Measurements from ENCODE around the gene FRMPD4.

The FRMPD4 gene

GRCh38 chrX:12309744-12310076 is 171.4 kb downstream of the FRMPD4 start:
- H3K27ac ChIP-seq = no peak overlapping the region
- no peak for TF ChIP-seq CTCF (IDR thresholded peaks at IDR 0.05)
- no peak for TF ChIP-seq ZFX (IDR thresholded peaks at IDR 0.05; ENCODE audit: borderline replicate concordance)

GRCh38 chrX:12314651-12315050 is 176.4 kb downstream of the FRMPD4 start:
- no peak overlapping the region for H3K27ac ChIP-seq
- TF ChIP-seq CTCF (IDR thresholded peaks at IDR 0.05) = no peak
- no peak for TF ChIP-seq ZFX (IDR thresholded peaks at IDR 0.05; ENCODE audit: borderline replicate concordance)

- H3K27ac ChIP-seq = no peak overlapping the region
- TF ChIP-seq CTCF (IDR thresholded peaks at IDR 0.05) (no peak), ZFX (IDR thresholded peaks at IDR 0.05; ENCODE audit: borderline replicate concordance) (no peak)
Measured at GRCh38 chrX:12315526-12315925, 177.3 kb downstream of the FRMPD4 start.

- TF ChIP-seq CTCF (IDR thresholded peaks at IDR 0.05) (no peak), ZFX (IDR thresholded peaks at IDR 0.05; ENCODE audit: borderline replicate concordance) (no peak)
- H3K27ac ChIP-seq = no peak overlapping the region
Measured at GRCh38 chrX:12319003-12319519, 180.8 kb downstream of the FRMPD4 start.

- no peak for TF ChIP-seq ZFX (IDR thresholded peaks at IDR 0.05; ENCODE audit: borderline replicate concordance)
- no peak for TF ChIP-seq CTCF (IDR thresholded peaks at IDR 0.05)
- no peak overlapping the region for H3K27ac ChIP-seq
Measured at GRCh38 chrX:12319992-12320391, 181.7 kb downstream of the FRMPD4 start.

GRCh38 chrX:12322031-12322430 is 183.8 kb downstream of the FRMPD4 start:
- no peak for TF ChIP-seq ZFX (IDR thresholded peaks at IDR 0.05; ENCODE audit: borderline replicate concordance)
- no peak for TF ChIP-seq CTCF (IDR thresholded peaks at IDR 0.05)
- no peak overlapping the region for H3K27ac ChIP-seq

- H3K27ac ChIP-seq = no peak overlapping the region
- no peak for TF ChIP-seq ZFX (IDR thresholded peaks at IDR 0.05; ENCODE audit: borderline replicate concordance)
- TF ChIP-seq CTCF (IDR thresholded peaks at IDR 0.05) = no peak
Measured at GRCh38 chrX:12325171-12325570, 186.9 kb downstream of the FRMPD4 start.

Measured in 22Rv1 (cell line).